GM12878 (cell line): Measurements from ENCODE around the gene SDF4.

ENCODE experiments used
- BCL3 ChIP-seq: IDR thresholded peaks from 2 replicates; pipeline ENCODE4 v1.6.1; 2011; ENCODE audit warnings: borderline replicate concordance, low read depth, mild to moderate bottlenecking, moderate library complexity, low read length; ENCODE audit not compliant: insufficient read depth, poor library complexity, severe bottlenecking
- NFIC ChIP-seq: IDR thresholded peaks from 2 replicates; pipeline ENCODE4 v1.6.1; 2012; ENCODE audit warnings: low read depth, mild to moderate bottlenecking, inconsistent platforms, low read length, moderate library complexity
- TF ChIP-seq, protein P1 (sequence below), 3 experiments: IDR thresholded peaks in 2 of 3; conservative IDR thresholded peaks in 1 of 3; 2 replicates each; pipeline ENCODE4 v1.5.1; 2011; ENCODE audit warnings: low read depth in 3 of 3, low read length in 3 of 3, mild to moderate bottlenecking in 3 of 3, control low read depth in 2 of 3, moderate library complexity in 2 of 3, inconsistent platforms in 1 of 3, mixed read lengths in 1 of 3; ENCODE audit not compliant: control insufficient read depth in 2 of 3, insufficient read depth in 1 of 3; ENCODE audit errors: extremely low read depth in 1 of 3

GRCh38 chr1:1218524-1219200 is 13.1 kb downstream of the SDF4 start:
- TF ChIP-seq, protein P1, sequence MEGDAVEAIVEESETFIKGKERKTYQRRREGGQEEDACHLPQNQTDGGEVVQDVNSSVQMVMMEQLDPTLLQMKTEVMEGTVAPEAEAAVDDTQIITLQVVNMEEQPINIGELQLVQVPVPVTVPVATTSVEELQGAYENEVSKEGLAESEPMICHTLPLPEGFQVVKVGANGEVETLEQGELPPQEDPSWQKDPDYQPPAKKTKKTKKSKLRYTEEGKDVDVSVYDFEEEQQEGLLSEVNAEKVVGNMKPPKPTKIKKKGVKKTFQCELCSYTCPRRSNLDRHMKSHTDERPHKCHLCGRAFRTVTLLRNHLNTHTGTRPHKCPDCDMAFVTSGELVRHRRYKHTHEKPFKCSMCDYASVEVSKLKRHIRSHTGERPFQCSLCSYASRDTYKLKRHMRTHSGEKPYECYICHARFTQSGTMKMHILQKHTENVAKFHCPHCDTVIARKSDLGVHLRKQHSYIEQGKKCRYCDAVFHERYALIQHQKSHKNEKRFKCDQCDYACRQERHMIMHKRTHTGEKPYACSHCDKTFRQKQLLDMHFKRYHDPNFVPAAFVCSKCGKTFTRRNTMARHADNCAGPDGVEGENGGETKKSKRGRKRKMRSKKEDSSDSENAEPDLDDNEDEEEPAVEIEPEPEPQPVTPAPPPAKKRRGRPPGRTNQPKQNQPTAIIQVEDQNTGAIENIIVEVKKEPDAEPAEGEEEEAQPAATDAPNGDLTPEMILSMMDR (IDR thresholded peaks at IDR 0.05 in 2 of 3, conservative IDR thresholded peaks at IDR 0.05 in 1 of 3; ENCODE audit: control insufficient read depth in 2 of 3, extremely low read depth in 1 of 3, insufficient read depth in 1 of 3, low read depth in 3 of 3, low read length in 3 of 3): no peak
- TF ChIP-seq BCL3 (no peak), NFIC (no peak)
